WTC11 (cell line): Measurements from ENCODE around the gene C10orf67. TPM values are rescaled to one million over a fixed set of nuclear protein-coding genes. Genes with fewer than 3 reads are reported as not detected.

Experiments
- ATAC-seq: fragments of 200-7000 bp; cut with Tn5 transposase; 2 replicates; pipeline ENCODE4 v1.10.0; 2021; ENCODE audit warnings: mild to moderate bottlenecking, moderate library complexity
- CTCF ChIA-PET: fragments of 300-600 bp; sonication (Branson Sonifier 250); formaldehyde crosslinking; loops from one replicate; lab custom pipeline; 2021; ENCODE audit warnings: antibody characterized with exemption; lab: Charles Lee
- POLR2A ChIA-PET: fragments of 350-600 bp; sonication (Branson Sonifier 250); formaldehyde crosslinking; loops from one replicate; lab custom pipeline; 2021; ENCODE audit warnings: antibody characterized with exemption; lab: Charles Lee
- DNase-seq: peaks from one replicate; pipeline ENCODE4 v3.0.0; 2021; ENCODE audit warnings: low spot score
- H3K27ac Mint-ChIP-seq: 2 replicates; pipeline ENCODE4 v1.8.0; 2021; ENCODE audit warnings: mixed read lengths
- H3K27me3 Mint-ChIP-seq: 2 replicates; pipeline ENCODE4 v1.8.0; 2021; ENCODE audit warnings: low read depth, mild to moderate bottlenecking, moderate library complexity, mixed read lengths
- H3K36me3 Mint-ChIP-seq: 2 replicates; pipeline ENCODE4 v1.8.0; 2021; ENCODE audit warnings: mixed read lengths
- H3K4me1 Mint-ChIP-seq: 2 replicates; pipeline ENCODE4 v1.8.0; 2022; ENCODE audit warnings: mixed read lengths
- H3K4me3 Mint-ChIP-seq: 2 replicates; pipeline ENCODE4 v1.8.0; 2021; ENCODE audit warnings: mild to moderate bottlenecking, moderate library complexity, mixed read lengths
- H3K9me3 Mint-ChIP-seq: 2 replicates; pipeline ENCODE4 v1.8.0; 2021; ENCODE audit warnings: mixed read lengths
- ATF1 ChIP-seq: sonication (generic); formaldehyde crosslinking; IDR thresholded peaks from 2 replicates; pipeline ENCODE4 v1.8.1; 2023; ENCODE audit warnings: mild to moderate bottlenecking, moderate library complexity, missing genetic modification reagents
- FOXP1 ChIP-seq: sonication (generic); formaldehyde crosslinking; IDR thresholded peaks from 2 replicates; pipeline ENCODE4 v1.8.0; 2022; ENCODE audit warnings: missing genetic modification reagents, mild to moderate bottlenecking, moderate library complexity, borderline replicate concordance
- KAT7 ChIP-seq: sonication (generic); formaldehyde crosslinking; IDR thresholded peaks from 2 replicates; pipeline ENCODE4 v1.8.1; 2023; ENCODE audit warnings: missing genetic modification reagents, mild to moderate bottlenecking, borderline replicate concordance
- NFATC4 ChIP-seq: fragments of 250-450 bp; sonication (Bioruptor Pico); IDR thresholded peaks from 2 replicates; pipeline ENCODE4 v1.9.0; 2021; ENCODE audit warnings: mild to moderate bottlenecking
- NFE2L1 ChIP-seq: sonication (generic); formaldehyde crosslinking; IDR thresholded peaks from 2 replicates; pipeline ENCODE4 v1.8.1; 2023; ENCODE audit warnings: missing genetic modification reagents
- NFYB ChIP-seq: sonication (generic); formaldehyde crosslinking; conservative IDR thresholded peaks from 2 replicates; pipeline ENCODE4 v1.8.0; 2022; ENCODE audit warnings: low read depth, missing genetic modification reagents
- NR2C2 ChIP-seq: sonication (generic); formaldehyde crosslinking; IDR thresholded peaks from 2 replicates; pipeline ENCODE4 v1.8.0; 2022; ENCODE audit warnings: mild to moderate bottlenecking, missing genetic modification reagents
- NR3C1 ChIP-seq: sonication (generic); formaldehyde crosslinking; conservative IDR thresholded peaks from 2 replicates; pipeline ENCODE4 v1.8.1; 2023; ENCODE audit warnings: low read depth, mild to moderate bottlenecking, missing genetic modification reagents
- RELA ChIP-seq: sonication (generic); formaldehyde crosslinking; IDR thresholded peaks from 2 replicates; pipeline ENCODE4 v1.8.1; 2022; ENCODE audit warnings: missing genetic modification reagents, mild to moderate bottlenecking, borderline replicate concordance
- SMAD4 ChIP-seq: sonication (generic); formaldehyde crosslinking; IDR thresholded peaks from 2 replicates; pipeline ENCODE4 v1.8.0; 2022; ENCODE audit warnings: mild to moderate bottlenecking, missing genetic modification reagents
- TP53 ChIP-seq: sonication (generic); formaldehyde crosslinking; IDR thresholded peaks from 2 replicates; pipeline ENCODE4 v1.8.1; 2023; ENCODE audit warnings: mild to moderate bottlenecking, missing genetic modification reagents
- ZNF138 ChIP-seq: sonication (generic); formaldehyde crosslinking; conservative IDR thresholded peaks from 2 replicates; pipeline ENCODE4 v1.8.1; 2022; ENCODE audit warnings: mild to moderate bottlenecking, moderate library complexity, missing genetic modification reagents
- ZNF396 ChIP-seq: fragments of 250-450 bp; sonication (Bioruptor Pico); IDR thresholded peaks from 2 replicates; pipeline ENCODE4 v1.8.0; 2021; ENCODE audit warnings: mild to moderate bottlenecking, moderate library complexity, borderline replicate concordance
- total RNA-seq: library from RNA; stranded (reverse); gene quantifications from 3 replicates; pipeline ENCODE4 v1.2.3, GENCODE V29; 2021
- TF ChIP-seq, protein P1 (sequence below): sonication (generic); formaldehyde crosslinking; IDR thresholded peaks from 2 replicates; pipeline ENCODE4 v1.8.1; 2022; ENCODE audit warnings: mild to moderate bottlenecking, moderate library complexity, missing genetic modification reagents
- TF ChIP-seq, protein P2 (sequence below): fragments of 250-450 bp; sonication (Bioruptor Pico); IDR thresholded peaks from 2 replicates; pipeline ENCODE4 v1.8.0; 2021; ENCODE audit warnings: mild to moderate bottlenecking
- TF ChIP-seq, protein P3 (sequence below): sonication (generic); formaldehyde crosslinking; IDR thresholded peaks from 2 replicates; pipeline ENCODE4 v1.8.1; 2023; ENCODE audit warnings: mild to moderate bottlenecking, moderate library complexity, missing genetic modification reagents
- TF ChIP-seq, protein P4 (sequence below): sonication (generic); formaldehyde crosslinking; IDR thresholded peaks from 2 replicates; pipeline ENCODE4 v1.8.0; 2022; ENCODE audit warnings: mild to moderate bottlenecking, missing genetic modification reagents
- TF ChIP-seq, protein P5 (sequence below): sonication (generic); formaldehyde crosslinking; conservative IDR thresholded peaks from 2 replicates; pipeline ENCODE4 v1.8.1; 2023; ENCODE audit warnings: mild to moderate bottlenecking, low read depth, missing genetic modification reagents, moderate library complexity
- TF ChIP-seq, protein P6 (sequence below): sonication (generic); formaldehyde crosslinking; IDR thresholded peaks from 2 replicates; pipeline ENCODE4 v1.8.1; 2023; ENCODE audit warnings: mild to moderate bottlenecking, missing genetic modification reagents, moderate library complexity
- TF ChIP-seq, protein P7 (sequence below): sonication (generic); formaldehyde crosslinking; conservative IDR thresholded peaks from 2 replicates; pipeline ENCODE4 v1.8.1; 2022; ENCODE audit warnings: mild to moderate bottlenecking, missing genetic modification reagents
- TF ChIP-seq, protein P8 (sequence below): sonication (generic); formaldehyde crosslinking; IDR thresholded peaks from 2 replicates; pipeline ENCODE4 v1.8.1; 2023; ENCODE audit warnings: mild to moderate bottlenecking, missing genetic modification reagents, moderate library complexity
- TF ChIP-seq, protein P9 (sequence below): sonication (generic); formaldehyde crosslinking; IDR thresholded peaks from 2 replicates; pipeline ENCODE4 v1.8.0; 2023; ENCODE audit warnings: missing genetic modification reagents

Gene C10orf67
- total RNA-seq, 1 experiment from 2014 or later, result not detected

DNA sequence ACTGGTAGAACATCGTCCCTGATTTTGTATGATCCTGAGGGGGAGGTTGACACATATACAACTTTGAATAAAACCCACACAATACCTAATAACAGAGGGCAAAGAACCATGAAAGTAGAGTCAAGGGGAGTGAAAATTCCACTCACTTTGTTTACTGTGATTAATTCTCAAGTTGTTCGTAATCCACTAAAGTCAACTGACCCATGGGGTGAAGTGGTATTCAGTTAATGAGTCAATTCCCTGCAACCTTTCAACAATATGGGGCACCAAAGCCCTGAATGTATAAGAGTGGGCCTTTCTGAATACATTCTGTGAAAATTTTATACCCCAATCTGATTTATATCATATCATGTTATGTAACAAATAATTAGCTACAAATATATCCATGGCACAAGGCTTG is 39.0 kb upstream of the C10orf67 start:
- no peaks in the 10 kb centered on the region for H3K4me1 Mint-ChIP-seq
- ATAC-seq (no peak), DNase-seq (no peak)
- no peak overlapping the region for H3K4me3 Mint-ChIP-seq
- no peak overlapping the region for H3K27ac Mint-ChIP-seq
- H3K36me3 Mint-ChIP-seq, result no peaks in the 10 kb centered on the region
- POLR2A ChIA-PET, result no interaction called here
- CTCF ChIA-PET, result no interaction called here
- peaks cover 10% of the 10 kb centered on the region; the same call in 1 of the 2 replicates for H3K9me3 Mint-ChIP-seq
- no peak for TF ChIP-seq ZNF138
- no peak for TF ChIP-seq TP53 (CRISPR knock-in tag)
- TF ChIP-seq, protein P1, sequence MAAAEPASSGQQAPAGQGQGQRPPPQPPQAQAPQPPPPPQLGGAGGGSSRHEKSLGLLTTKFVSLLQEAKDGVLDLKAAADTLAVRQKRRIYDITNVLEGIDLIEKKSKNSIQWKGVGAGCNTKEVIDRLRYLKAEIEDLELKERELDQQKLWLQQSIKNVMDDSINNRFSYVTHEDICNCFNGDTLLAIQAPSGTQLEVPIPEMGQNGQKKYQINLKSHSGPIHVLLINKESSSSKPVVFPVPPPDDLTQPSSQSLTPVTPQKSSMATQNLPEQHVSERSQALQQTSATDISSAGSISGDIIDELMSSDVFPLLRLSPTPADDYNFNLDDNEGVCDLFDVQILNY (CRISPR knock-in tag), result no peak
- TF ChIP-seq, protein P2, sequence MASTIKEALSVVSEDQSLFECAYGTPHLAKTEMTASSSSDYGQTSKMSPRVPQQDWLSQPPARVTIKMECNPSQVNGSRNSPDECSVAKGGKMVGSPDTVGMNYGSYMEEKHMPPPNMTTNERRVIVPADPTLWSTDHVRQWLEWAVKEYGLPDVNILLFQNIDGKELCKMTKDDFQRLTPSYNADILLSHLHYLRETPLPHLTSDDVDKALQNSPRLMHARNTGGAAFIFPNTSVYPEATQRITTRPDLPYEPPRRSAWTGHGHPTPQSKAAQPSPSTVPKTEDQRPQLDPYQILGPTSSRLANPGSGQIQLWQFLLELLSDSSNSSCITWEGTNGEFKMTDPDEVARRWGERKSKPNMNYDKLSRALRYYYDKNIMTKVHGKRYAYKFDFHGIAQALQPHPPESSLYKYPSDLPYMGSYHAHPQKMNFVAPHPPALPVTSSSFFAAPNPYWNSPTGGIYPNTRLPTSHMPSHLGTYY, result no peak
- no peak for TF ChIP-seq ATF1 (CRISPR knock-in tag)
- no peak for TF ChIP-seq KAT7
- TF ChIP-seq RELA (CRISPR knock-in tag), result no peak
- TF ChIP-seq NFATC4 (CRISPR knock-in tag), result no peak
- no peak for TF ChIP-seq SMAD4 (CRISPR knock-in tag)
- no peak for TF ChIP-seq NFYB (CRISPR knock-in tag)
- TF ChIP-seq ZNF396 (CRISPR knock-in tag), result no peak
- TF ChIP-seq, protein P3, sequence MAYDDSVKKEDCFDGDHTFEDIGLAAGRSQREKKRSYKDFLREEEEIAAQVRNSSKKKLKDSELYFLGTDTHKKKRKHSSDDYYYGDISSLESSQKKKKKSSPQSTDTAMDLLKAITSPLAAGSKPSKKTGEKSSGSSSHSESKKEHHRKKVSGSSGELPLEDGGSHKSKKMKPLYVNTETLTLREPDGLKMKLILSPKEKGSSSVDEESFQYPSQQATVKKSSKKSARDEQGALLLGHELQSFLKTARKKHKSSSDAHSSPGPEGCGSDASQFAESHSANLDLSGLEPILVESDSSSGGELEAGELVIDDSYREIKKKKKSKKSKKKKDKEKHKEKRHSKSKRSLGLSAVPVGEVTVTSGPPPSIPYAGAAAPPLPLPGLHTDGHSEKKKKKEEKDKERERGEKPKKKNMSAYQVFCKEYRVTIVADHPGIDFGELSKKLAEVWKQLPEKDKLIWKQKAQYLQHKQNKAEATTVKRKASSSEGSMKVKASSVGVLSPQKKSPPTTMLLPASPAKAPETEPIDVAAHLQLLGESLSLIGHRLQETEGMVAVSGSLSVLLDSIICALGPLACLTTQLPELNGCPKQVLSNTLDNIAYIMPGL (CRISPR knock-in tag), result no peak
- TF ChIP-seq FOXP1 (CRISPR knock-in tag), result no peak
- TF ChIP-seq, protein P4, sequence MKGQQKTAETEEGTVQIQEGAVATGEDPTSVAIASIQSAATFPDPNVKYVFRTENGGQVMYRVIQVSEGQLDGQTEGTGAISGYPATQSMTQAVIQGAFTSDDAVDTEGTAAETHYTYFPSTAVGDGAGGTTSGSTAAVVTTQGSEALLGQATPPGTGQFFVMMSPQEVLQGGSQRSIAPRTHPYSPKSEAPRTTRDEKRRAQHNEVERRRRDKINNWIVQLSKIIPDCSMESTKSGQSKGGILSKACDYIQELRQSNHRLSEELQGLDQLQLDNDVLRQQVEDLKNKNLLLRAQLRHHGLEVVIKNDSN (CRISPR knock-in tag), result no peak
- TF ChIP-seq NR2C2, result no peak
- TF ChIP-seq, protein P5, sequence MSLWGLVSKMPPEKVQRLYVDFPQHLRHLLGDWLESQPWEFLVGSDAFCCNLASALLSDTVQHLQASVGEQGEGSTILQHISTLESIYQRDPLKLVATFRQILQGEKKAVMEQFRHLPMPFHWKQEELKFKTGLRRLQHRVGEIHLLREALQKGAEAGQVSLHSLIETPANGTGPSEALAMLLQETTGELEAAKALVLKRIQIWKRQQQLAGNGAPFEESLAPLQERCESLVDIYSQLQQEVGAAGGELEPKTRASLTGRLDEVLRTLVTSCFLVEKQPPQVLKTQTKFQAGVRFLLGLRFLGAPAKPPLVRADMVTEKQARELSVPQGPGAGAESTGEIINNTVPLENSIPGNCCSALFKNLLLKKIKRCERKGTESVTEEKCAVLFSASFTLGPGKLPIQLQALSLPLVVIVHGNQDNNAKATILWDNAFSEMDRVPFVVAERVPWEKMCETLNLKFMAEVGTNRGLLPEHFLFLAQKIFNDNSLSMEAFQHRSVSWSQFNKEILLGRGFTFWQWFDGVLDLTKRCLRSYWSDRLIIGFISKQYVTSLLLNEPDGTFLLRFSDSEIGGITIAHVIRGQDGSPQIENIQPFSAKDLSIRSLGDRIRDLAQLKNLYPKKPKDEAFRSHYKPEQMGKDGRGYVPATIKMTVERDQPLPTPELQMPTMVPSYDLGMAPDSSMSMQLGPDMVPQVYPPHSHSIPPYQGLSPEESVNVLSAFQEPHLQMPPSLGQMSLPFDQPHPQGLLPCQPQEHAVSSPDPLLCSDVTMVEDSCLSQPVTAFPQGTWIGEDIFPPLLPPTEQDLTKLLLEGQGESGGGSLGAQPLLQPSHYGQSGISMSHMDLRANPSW (CRISPR knock-in tag), result no peak
- TF ChIP-seq, protein P6, sequence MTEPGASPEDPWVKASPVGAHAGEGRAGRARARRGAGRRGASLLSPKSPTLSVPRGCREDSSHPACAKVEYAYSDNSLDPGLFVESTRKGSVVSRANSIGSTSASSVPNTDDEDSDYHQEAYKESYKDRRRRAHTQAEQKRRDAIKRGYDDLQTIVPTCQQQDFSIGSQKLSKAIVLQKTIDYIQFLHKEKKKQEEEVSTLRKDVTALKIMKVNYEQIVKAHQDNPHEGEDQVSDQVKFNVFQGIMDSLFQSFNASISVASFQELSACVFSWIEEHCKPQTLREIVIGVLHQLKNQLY, result no peak
- H3K27me3 Mint-ChIP-seq, result no peaks in the 10 kb centered on the region

DNA sequence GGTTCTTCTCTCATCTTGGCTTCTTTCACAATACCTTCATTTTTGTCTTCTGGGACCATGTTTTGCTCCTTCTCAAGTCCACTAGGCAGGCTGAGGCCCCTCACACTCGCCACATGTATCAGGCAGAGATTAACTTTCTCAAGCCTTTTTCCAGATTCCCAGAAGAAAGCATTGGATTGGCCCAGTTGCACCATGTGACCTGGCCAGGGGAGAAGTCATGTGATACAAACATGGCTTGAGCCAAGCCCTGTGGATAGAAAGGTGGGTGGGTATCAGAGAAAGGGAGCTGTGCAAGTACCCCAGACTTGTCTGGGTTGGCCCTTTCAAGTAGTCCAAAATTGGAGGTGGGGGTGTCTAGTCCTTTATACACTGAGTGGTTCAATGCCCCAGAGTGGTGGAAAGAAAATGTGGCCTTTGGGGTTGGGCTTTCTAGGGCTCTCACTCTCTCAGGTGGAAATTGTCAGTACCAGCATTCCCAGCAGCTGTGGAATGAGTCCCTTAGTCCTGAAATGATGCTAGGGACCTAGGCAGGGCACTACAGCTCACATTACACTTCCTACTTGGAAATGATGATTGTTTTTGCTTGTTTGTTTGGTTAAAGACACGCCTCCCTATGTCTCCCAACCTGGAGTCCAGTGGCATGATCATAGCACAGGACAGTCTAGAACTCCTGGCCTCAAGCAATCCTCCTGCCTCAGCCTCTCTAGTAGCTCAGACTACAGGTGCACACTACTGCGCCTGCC is 36.9 kb upstream of the C10orf67 start:
- H3K27me3 Mint-ChIP-seq, result no peaks in the 10 kb centered on the region
- H3K9me3 Mint-ChIP-seq, result peaks cover 10% of the 10 kb centered on the region; the same call in 1 of the 2 replicates
- H3K27ac Mint-ChIP-seq, result no peak overlapping the region
- no peak overlapping the region for H3K4me3 Mint-ChIP-seq
- H3K36me3 Mint-ChIP-seq, result no peaks in the 10 kb centered on the region
- no peaks in the 10 kb centered on the region for H3K4me1 Mint-ChIP-seq
- ChIA-PET POLR2A (no interaction called here), CTCF (no interaction called here)
- DNase-seq (no peak), ATAC-seq (no peak)
- TF ChIP-seq, protein P7, sequence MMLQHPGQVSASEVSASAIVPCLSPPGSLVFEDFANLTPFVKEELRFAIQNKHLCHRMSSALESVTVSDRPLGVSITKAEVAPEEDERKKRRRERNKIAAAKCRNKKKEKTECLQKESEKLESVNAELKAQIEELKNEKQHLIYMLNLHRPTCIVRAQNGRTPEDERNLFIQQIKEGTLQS (CRISPR knock-in tag), result no peak
- TF ChIP-seq NR3C1 (CRISPR knock-in tag) (no peak), ZNF396 (CRISPR knock-in tag) (no peak), NFE2L1 (CRISPR knock-in tag) (no peak), NFYB (CRISPR knock-in tag) (no peak)
- TF ChIP-seq, protein P8, sequence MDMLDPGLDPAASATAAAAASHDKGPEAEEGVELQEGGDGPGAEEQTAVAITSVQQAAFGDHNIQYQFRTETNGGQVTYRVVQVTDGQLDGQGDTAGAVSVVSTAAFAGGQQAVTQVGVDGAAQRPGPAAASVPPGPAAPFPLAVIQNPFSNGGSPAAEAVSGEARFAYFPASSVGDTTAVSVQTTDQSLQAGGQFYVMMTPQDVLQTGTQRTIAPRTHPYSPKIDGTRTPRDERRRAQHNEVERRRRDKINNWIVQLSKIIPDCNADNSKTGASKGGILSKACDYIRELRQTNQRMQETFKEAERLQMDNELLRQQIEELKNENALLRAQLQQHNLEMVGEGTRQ (CRISPR knock-in tag), result peak; percentile 83
- TF ChIP-seq, protein P6, result no peak
- TF ChIP-seq, protein P9, sequence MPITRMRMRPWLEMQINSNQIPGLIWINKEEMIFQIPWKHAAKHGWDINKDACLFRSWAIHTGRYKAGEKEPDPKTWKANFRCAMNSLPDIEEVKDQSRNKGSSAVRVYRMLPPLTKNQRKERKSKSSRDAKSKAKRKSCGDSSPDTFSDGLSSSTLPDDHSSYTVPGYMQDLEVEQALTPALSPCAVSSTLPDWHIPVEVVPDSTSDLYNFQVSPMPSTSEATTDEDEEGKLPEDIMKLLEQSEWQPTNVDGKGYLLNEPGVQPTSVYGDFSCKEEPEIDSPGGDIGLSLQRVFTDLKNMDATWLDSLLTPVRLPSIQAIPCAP (CRISPR knock-in tag), result no peak
